CD4-positive, alpha-beta T cell treated with Interleukin-21 for 1 hour (primary cell): Measurements from ENCODE around the gene RNU6-8.
A peak's percentile ranks its signal among the peaks of the same experiment; 100 is the strongest.

Experiments
- DNase-seq: peaks from one replicate; pipeline ENCODE4 v3.0.0-alpha.2; 2020

Gene RNU6-8

DNA sequence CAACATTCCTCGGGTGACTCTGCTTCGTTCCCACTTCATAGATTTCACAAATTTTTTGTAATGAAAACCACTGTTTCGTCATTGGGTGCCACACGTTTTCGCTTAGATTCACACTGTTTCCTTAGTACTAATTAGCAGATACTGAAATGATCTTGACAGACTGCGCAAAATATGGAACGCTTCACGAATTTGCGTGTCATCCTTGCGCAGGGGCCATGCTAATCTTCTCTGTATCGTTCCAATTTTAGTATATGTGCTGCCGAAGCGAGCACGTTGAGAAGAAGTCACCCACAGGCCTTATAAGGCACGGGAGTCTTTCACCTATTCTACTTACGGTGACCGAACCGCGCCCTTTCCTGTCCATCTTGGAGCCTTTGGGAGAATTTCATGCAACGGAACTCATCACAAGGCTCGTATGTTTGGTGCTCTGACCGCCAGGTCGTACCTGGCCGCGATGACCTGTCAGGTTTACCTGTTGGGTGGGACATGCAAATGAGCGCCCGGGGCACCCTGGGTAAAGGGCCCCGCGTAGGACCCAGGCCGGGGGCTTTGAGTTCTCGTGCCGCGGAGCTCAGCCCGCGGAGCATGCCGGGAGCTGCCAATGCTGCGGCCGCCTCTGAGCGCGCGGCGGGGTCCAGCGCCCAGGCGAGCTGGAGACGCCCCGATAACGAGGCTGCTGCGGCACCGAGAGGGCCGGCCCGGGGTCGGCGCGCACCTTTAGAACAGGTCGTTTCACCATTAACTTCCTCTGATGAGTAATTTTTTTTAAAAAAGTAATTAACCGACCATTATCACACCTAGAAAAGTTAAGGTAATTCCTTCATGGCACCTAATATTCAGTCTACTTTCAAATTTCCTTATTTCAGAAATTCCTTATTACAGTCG, at the start of gene RNU6-8:
RNU6-8 (minus strand) TSS at position 272 of the 885 bp plus-strand sequence.
- DNase-seq, result peak; percentile 89

GRCh38 chr14:32252030-32252670, 49.1 kb upstream of the RNU6-8 start:
- DNase-seq, result peak; percentile 76

DNA sequence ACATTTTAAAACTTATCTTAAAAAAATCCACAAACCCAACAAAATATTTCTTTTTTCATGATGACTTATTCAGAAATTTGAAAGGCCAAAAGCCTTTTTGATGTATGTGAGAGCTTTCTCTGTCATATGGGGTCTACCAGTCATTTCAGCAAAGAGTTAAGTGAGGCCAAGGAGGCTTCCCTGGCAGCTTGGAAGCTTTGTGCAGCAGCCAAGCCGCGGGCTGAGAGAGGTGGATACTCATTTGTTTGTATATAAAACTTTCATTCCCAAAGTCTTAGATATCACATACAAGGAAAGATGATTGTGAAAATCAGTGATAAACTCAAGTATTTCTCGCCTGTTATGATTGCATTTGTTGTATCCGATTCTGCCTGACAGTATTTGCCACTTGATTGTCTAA, 48.5 kb upstream of the RNU6-8 start:
- no peak for DNase-seq

GRCh38 chr14:32250681-32251080, 47.6 kb upstream of the RNU6-8 start:
- no peak for DNase-seq

- DNase-seq, result no peak
Observed at GRCh38 chr14:32249780-32250179, 46.7 kb upstream of the RNU6-8 start.

- DNase-seq, result no peak
Observed at GRCh38 chr14:32249371-32249770, 46.3 kb upstream of the RNU6-8 start.

DNA sequence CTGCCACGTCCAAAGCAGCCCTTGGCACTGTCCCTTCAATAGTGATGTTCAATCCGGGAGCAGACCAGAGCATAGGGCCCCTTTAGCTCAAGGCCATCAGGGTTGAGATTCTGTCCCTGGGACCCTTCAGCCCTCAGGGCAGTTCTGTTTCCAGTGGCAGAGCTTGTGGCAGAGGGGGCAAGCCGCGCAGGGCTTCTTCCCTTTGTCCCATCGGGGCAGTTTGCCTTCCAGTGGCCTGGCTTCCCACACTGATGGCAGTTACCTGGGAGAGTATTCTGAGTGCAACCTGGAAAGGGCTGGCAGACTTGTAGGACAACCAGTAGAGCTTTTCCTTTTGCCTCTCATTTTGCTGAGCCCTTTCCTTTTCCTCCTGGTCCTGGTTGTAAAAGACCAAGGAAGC, 43.7 kb upstream of the RNU6-8 start:
- DNase-seq, result no peak

GRCh38 chr14:32244404-32244803, 41.3 kb upstream of the RNU6-8 start:
- DNase-seq, result no peak

GRCh38 chr14:32233260-32233659, 30.2 kb upstream of the RNU6-8 start:
- no peak for DNase-seq

DNA sequence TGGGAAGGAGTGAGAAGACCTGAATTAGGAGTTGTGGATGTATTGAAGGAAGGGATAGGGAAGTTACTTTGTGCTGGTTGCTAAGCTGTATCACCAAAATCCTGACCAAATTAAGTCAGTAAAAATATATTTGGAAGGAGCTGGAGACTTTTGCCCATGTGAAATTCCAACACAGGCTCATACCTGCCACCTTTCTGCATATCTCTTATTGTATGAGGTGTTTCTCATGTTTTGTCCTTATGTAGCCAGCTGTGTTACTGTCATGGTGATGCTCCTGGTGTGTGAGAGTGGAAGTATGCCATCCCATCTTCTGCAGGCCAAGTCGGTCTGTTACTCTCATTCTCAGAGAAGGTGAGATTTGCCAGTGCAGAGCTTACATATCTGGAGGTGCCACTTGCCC, 29.4 kb upstream of the RNU6-8 start:
- DNase-seq, result no peak

GRCh38 chr14:32230695-32231280, 27.7 kb upstream of the RNU6-8 start:
- no peak for DNase-seq

GRCh38 chr14:32230181-32230580, 27.1 kb upstream of the RNU6-8 start:
- no peak for DNase-seq

- no peak for DNase-seq
Observed at GRCh38 chr14:32226056-32226455, 23.0 kb upstream of the RNU6-8 start.

GRCh38 chr14:32225378-32225920, 22.4 kb upstream of the RNU6-8 start:
- DNase-seq, result no peak

- no peak for DNase-seq
Observed at GRCh38 chr14:32224737-32225377, 21.8 kb upstream of the RNU6-8 start.

- DNase-seq, result no peak
Observed at GRCh38 chr14:32217301-32217700, 14.2 kb upstream of the RNU6-8 start.

GRCh38 chr14:32212833-32213232, 9.8 kb upstream of the RNU6-8 start:
- DNase-seq, result no peak

GRCh38 chr14:32211068-32211404, 8.0 kb upstream of the RNU6-8 start:
- DNase-seq, result no peak

DNA sequence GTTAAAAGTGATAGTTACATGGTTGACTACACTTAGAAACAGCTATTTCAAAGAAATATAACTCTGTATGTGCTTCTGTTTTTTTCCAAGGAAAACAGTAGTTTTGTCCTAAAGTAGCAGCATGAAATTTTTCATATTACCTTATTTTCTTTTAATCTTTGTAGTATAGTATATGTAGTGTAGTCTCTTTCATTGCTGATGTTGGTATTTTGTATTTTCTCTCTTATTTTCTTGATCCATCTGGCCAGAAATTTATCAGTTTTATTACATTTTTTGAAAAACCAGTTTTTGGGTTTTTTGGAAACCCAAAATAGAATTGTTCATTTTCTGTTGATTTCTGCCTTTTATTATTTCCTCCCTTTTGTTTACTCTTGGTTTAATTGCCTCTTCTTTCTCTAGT, 6.4 kb upstream of the RNU6-8 start:
- no peak for DNase-seq

DNA sequence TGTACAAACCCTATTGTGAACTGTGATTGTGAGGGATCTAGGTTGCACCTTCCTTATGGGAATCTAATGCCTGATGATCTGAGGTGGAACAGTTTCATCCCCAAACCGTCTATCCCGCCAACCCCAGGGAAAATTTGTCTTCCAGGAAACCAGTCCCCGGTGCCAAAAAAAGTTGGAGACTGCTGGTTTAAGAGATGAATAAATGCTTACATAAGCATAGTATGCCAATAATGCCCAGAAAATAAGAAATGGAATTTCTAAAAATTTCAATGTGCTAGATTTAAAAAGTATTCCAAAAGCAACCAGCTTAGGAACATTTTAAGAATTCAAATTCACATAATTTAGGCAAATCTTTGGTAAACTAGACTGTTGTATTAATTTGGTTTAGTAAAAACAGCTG, 5.4 kb upstream of the RNU6-8 start:
- no peak for DNase-seq

DNA sequence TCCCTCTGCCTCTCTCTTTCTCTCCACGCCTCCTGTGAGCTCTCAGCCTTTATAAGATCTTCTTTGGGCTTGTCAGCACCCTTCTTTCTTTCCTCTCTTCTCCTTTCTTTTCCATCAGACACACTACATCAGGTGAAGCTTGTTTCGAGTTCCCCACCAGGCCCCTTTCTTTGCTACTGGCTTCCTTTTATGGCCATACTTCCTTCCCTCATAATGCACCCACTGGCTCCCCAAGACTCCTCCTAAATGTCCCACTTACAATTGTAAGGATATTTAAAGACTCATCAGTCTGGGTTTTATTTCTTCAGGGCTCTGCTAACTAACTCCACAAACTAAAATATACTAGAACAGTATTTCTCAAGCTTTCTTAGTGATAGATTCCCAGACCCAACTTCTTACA, 3.5 kb upstream of the RNU6-8 start:
- DNase-seq, result no peak

- DNase-seq, result peak; percentile 16
Observed at GRCh38 chr14:32205984-32206383, 2.9 kb upstream of the RNU6-8 start.

- no peak for DNase-seq
Observed at GRCh38 chr14:32205554-32205953, 2.5 kb upstream of the RNU6-8 start.
